ENCODE measurements around the gene FMNL2. TPM values are rescaled to one million over a fixed set of nuclear protein-coding genes. Genes with fewer than 3 reads are reported as not detected.

The FMNL2 gene
- total RNA-seq (2021) (29.0 and 33.6 TPM in 2 replicates), Bru-seq, nascent RNA (percentile 81 among the genes with signal in this experiment), BruChase-seq, experiment 1, labeled RNA remaining after a 2-hour chase (percentile 88 among the genes with signal in this experiment), BruChase-seq, experiment 2, labeled RNA remaining after a 6-hour chase (percentile 72 among the genes with signal in this experiment)
- long read RNA-seq, partial matches to known transcripts = 2 of 4 reads
- long read RNA-seq, other reads (novel, unspliced or antisense) = 2 of 4 reads

DNA sequence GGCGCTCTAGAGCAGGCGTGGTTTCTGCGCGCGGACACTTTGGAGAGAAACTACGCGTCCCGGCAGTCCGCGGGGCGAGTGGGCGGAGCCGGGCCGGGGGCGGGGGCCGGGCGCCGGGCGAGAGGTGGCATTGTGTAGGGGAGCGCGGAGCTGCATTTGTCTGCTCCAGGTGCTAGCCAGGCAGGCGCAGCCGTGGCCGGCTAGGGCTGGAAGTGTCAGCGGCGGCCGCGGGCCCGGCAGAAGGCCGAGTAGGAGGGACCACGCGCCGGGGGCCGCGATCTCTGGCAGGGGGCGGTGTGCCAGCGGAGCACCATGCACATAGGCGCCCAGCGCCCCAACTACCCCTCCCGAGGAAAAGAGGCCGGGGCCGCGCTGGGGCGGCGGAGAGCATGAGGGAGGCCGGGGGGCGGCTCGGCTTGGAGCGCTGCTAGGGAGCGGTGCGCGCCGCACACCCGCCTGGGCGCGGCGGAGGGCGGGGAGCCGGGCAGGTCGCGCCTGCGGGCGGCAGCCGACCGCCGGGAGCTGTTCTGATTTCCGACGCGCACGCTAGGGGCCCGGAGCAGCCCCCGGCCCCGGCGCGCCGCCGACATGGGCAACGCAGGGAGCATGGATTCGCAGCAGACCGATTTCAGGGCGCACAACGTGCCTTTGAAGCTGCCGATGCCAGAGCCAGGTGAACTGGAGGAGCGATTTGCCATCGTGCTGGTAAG, at the start of gene FMNL2:
TSS of gene FMNL2 (plus strand) at position 159 of the 710 bp plus-strand sequence.
- intact Hi-C loops (cut with micrococcal nuclease; ENCODE audit: unreplicated experiment) = loop anchor here (1.0 to 5.0 kb wide), 6 partner anchors 72 to 292 kb away; no protein-coding TSS in a partner anchor
- H3K27me3 ChIP-seq (ENCODE audit: insufficient read depth, low read depth) = no peaks in the 10 kb centered on the region
- H2AFZ ChIP-seq = peak within 1 kb of the TSS; percentile 97
- 0 out of 2 replicates have a peak, but pooled peaks cover 4% of the 10 kb centered on the region for H3F3A ChIP-seq (ENCODE audit: insufficient read depth, low read depth)
- peak within 1 kb of the TSS; percentile 35 for H3K27ac ChIP-seq
- TF ChIP-seq, protein P1, sequence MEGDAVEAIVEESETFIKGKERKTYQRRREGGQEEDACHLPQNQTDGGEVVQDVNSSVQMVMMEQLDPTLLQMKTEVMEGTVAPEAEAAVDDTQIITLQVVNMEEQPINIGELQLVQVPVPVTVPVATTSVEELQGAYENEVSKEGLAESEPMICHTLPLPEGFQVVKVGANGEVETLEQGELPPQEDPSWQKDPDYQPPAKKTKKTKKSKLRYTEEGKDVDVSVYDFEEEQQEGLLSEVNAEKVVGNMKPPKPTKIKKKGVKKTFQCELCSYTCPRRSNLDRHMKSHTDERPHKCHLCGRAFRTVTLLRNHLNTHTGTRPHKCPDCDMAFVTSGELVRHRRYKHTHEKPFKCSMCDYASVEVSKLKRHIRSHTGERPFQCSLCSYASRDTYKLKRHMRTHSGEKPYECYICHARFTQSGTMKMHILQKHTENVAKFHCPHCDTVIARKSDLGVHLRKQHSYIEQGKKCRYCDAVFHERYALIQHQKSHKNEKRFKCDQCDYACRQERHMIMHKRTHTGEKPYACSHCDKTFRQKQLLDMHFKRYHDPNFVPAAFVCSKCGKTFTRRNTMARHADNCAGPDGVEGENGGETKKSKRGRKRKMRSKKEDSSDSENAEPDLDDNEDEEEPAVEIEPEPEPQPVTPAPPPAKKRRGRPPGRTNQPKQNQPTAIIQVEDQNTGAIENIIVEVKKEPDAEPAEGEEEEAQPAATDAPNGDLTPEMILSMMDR (conservative IDR thresholded peaks at IDR 0.05) = no peak; the same call in 1 of the 2 replicates
- no peak for TF ChIP-seq EZH2 (IDR thresholded peaks at IDR 0.05; ENCODE audit: low read depth)
- no peaks in the 10 kb centered on the region for H3K9me3 ChIP-seq (ENCODE audit: insufficient read depth, low read depth)
- H4K20me1 ChIP-seq (ENCODE audit: insufficient read depth) = 0 out of 2 replicates have a peak, but pooled peaks cover 10% of the 10 kb centered on the region
- peak within 1 kb of the TSS; percentile 94 for H3K4me2 ChIP-seq
- BruUV-seq (replicated peaks) = no TSS peak
- no peaks in the 10 kb centered on the region for H3K36me3 ChIP-seq (ENCODE audit: low read depth)
- peak; percentile 69 to 88 for DNase-seq
- H3K79me2 ChIP-seq (ENCODE audit: low read depth) = peaks cover 48% of the 10 kb centered on the region
- peaks cover 29% of the 10 kb centered on the region for H3K4me1 ChIP-seq (replicated peaks; ENCODE audit: insufficient read depth)
- ChIA-PET CTCF (no interaction called here), POLR2A (ENCODE audit: unreplicated experiment) (interaction anchor here (0.6 kb wide), 1 partner anchor 164 kb away, joined by 5 read pairs; no protein-coding TSS in a partner anchor)
- H3K9me2 ChIP-seq (ENCODE audit: insufficient read depth) = no peaks in the 10 kb centered on the region
- H3K4me3 ChIP-seq = peak within 1 kb of the TSS; percentile 94

GRCh38 chr2:152292991-152293390, 42.0 kb upstream of the FMNL2 start:
- POLR2A ChIA-PET (ENCODE audit: unreplicated experiment) = no interaction called here
- Histone ChIP-seq H2AFZ (no peak overlapping the region), H3F3A (ENCODE audit: insufficient read depth, low read depth) (no peaks in the 10 kb centered on the region), H3K27me3 (ENCODE audit: insufficient read depth, low read depth) (no peaks in the 10 kb centered on the region), H3K4me2 (no peak overlapping the region), H3K36me3 (ENCODE audit: low read depth) (no peaks in the 10 kb centered on the region), H3K9me2 (ENCODE audit: insufficient read depth) (no peaks in the 10 kb centered on the region), H3K79me2 (ENCODE audit: low read depth) (no peaks in the 10 kb centered on the region), H3K4me3 (no peak overlapping the region), H3K9me3 (ENCODE audit: insufficient read depth, low read depth) (0 out of 2 replicates have a peak, but pooled peaks cover 6% of the 10 kb centered on the region), H3K27ac (no peak overlapping the region), H4K20me1 (ENCODE audit: insufficient read depth) (no peaks in the 10 kb centered on the region), H3K4me1 (replicated peaks; ENCODE audit: insufficient read depth) (no peaks in the 10 kb centered on the region)
- DNase-seq = no peak
- intact Hi-C loops (cut with micrococcal nuclease; ENCODE audit: unreplicated experiment) = no loop called here
- TF ChIP-seq EZH2 (IDR thresholded peaks at IDR 0.05; ENCODE audit: low read depth) = no peak
- TF ChIP-seq, protein P1 (conservative IDR thresholded peaks at IDR 0.05) = no peak
- no TSS peak for BruUV-seq (replicated peaks)
- CTCF ChIA-PET = no interaction called here

GRCh38 chr2:152297715-152298114, 37.3 kb upstream of the FMNL2 start:
- POLR2A ChIA-PET (ENCODE audit: unreplicated experiment) = no interaction called here
- Histone ChIP-seq H3F3A (ENCODE audit: insufficient read depth, low read depth) (no peaks in the 10 kb centered on the region), H4K20me1 (ENCODE audit: insufficient read depth) (no peaks in the 10 kb centered on the region), H3K9me2 (ENCODE audit: insufficient read depth) (no peaks in the 10 kb centered on the region), H2AFZ (no peak overlapping the region), H3K4me3 (no peak overlapping the region), H3K27ac (no peak overlapping the region), H3K27me3 (ENCODE audit: insufficient read depth, low read depth) (no peaks in the 10 kb centered on the region), H3K4me1 (replicated peaks; ENCODE audit: insufficient read depth) (peaks cover 3% of the 10 kb centered on the region; the same call in 1 of the 2 replicates), H3K36me3 (ENCODE audit: low read depth) (no peaks in the 10 kb centered on the region), H3K9me3 (ENCODE audit: insufficient read depth, low read depth) (peaks cover 11% of the 10 kb centered on the region), H3K4me2 (no peak overlapping the region), H3K79me2 (ENCODE audit: low read depth) (no peaks in the 10 kb centered on the region)
- DNase-seq = no peak
- CTCF ChIA-PET = interaction anchor here (0.7 kb wide), 1 partner anchor 34 kb away, joined by 4 read pairs; no protein-coding TSS in a partner anchor
- intact Hi-C loops (cut with micrococcal nuclease; ENCODE audit: unreplicated experiment) = no loop called here
- TF ChIP-seq, protein P1 (conservative IDR thresholded peaks at IDR 0.05) = no peak
- TF ChIP-seq EZH2 (IDR thresholded peaks at IDR 0.05; ENCODE audit: low read depth) = no peak
- BruUV-seq (replicated peaks) = no TSS peak

Data from PC-9 (cell line).